ENCODE measurements around the gene SLC17A3.

The SLC17A3 gene, protein sequence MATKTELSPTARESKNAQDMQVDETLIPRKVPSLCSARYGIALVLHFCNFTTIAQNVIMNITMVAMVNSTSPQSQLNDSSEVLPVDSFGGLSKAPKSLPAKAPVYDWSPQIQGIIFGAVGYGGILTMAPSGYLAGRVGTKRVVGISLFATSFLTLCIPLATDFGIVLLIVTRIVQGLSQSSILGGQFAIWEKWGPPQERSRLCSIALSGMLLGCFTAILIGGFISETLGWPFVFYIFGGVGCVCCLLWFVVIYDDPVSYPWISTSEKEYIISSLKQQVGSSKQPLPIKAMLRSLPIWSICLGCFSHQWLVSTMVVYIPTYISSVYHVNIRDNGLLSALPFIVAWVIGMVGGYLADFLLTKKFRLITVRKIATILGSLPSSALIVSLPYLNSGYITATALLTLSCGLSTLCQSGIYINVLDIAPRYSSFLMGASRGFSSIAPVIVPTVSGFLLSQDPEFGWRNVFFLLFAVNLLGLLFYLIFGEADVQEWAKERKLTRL

DNA sequence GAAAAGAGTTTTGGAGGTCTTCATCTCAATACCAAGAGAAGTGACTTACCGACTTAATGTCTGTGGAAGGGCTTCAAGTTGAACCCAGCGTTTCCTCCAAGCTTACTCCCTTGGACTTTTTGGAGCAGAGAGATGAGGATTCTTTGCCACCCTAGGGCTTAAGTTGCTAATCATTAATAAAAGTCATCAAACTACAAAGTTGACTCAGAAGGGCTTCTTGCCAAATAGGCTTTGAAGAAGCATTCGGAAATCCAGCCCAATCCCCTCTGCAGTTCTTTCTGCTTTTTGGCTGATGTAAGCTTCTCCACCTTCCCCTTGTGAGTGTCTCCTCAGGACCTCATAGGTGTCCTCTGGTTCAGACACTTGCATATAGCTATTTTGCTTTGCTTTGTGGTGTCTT is at the start of gene SLC17A3:
Gene SLC17A3, minus strand, starts transcription at position 126 of the 400 bp plus-strand sequence. CDS start 5,856 bp downstream, outside the sequence.
- no peak for DNase-seq

DNA sequence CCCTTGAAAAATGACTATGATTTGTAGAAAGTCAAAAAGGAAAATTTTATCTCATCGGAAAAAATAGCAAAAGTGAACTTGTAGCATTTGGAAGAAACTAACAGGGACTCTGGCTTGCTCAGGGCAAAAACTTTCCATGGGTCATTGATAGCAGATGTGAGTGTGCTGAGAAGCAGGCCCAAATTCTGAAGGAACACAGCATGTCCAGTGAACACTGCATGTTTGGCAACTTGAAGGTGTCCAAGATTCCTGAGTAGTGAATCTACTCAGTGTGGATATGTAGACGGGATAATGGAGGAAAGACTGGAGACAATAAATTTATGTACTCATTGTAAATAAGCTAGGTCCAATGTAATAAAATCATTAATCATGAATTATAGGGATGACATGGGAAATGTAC is 48.3 kb upstream of the SLC17A3 start:
- DNase-seq: no peak

DNA sequence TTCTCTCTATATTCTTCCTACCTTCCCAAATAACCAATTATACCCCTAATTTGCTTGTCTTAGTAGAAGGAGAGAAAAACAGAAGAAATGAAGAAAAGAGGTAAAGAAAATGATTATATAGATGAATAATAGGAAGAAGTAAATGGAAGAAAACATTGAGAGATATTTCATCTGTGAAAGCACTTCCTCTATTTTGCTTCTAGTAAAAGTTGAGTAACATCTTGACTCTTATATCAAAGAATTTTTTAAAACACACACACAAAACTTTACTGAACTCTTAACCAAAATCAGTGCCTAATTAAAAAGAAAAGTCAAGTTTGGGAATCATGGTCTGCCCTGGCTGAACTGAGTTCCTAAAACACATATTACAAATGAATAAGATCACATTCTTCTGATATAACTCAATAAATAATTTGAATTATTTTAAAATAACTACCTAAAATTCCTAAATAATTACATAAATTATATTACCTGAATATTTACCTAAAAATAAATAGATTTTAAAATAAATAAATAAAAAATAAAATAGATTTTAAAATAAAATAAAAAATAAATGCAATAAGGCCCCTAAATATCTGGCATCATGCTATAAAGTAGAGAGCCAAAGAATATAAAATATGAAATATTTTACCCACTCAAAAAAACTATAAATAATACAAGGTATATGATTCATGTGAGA is 47.6 kb upstream of the SLC17A3 start:
- no peak for DNase-seq

DNA sequence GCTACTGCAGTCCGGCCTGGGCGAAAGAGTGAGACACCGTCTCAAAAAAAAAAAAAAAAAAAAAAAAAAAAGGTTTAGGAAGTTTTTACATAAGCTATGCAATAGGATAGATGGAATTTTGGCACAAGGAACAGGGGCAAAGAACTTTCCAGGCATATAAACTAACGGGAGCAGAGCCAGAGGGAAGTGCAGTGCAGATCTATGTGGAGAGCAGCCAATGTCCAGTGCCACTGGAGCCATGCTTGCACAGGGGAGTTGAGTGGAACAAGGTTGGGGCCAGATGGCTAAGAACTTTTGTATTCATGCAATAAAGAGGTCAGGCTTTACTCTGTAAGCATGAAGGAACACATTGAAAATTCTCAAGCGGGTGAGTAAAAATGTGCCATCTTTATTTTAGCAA is 45.6 kb upstream of the SLC17A3 start:
- DNase-seq: no peak

DNA sequence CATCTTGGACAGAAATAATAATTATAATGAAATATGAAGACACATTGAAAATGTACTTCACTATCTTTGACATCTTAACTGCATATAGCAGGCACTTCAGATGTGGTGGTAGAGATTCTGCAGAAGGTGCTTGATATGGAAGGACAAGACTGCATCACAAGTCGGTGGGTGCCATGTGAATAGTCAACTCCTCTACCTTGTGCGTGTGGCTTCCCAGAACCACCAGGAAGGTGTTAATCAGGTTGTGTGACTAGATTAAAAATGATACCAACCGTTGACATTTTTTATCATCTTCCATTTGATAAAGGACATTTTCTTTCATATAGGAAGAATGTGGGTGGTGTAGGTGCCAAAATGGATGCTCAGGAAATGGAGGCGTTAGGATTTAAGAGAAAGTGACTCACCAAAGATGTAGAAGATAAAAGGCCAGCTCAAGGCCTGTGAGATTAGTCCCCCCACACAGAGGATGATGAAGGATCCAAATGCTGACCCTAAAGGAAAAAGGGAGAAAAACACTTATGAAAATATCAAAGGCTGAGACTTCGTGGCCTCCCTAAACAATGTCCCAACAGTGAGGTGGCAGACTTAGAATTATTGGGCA is 44.1 kb upstream of the SLC17A3 start:
- DNase-seq: no peak

DNA sequence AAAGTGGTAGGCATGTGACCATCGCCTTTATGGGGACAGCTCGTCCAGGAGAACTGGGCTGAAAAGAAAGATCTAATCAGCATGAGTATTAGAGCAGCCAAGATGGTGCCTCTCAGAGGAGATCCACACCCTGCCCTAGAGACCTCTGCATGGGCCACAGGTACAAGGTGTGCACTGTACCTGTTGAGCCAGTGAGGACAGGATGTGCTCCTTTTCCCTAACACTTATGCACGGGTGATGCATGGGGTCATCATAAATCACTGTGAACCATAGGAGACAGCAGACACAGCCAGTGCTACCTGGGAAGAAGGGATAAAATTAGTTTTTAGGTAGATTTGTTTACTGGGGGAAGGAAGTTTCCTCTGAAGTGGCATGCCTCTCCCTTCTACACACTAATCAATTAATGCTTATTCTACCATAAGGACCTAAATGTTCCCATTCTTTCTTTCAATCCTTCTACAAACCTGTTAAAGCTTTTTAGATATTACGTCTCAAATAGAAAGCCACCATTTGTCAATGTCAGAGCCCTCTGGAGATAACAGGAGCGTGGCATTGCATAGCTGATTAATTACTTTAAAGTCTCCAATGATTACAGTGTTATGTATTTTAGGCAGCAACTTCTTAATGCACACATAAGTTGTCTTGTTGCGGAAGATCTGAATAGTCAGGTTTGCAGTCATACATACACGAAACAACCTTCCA is 42.9 kb upstream of the SLC17A3 start:
- DNase-seq: no peak

DNA sequence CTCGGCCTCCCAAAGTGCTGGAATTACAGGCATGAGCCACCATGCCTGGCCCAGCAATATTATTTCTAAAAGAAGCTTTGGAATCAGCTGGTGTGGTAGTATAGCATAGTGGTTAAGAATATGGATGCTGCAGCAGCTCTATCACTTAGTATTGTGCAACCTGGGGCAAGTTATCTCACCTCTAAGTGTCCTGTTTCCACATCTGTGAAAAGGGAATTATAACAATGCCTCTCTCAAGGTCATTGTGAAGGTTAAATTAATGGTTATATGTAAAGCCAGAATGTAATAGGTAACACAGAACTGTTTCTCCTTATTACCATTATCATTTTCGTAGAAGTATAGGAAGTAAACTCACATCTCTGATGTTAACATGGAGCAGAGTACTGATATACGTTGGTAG is 42.3 kb upstream of the SLC17A3 start:
- DNase-seq: no peak

DNA sequence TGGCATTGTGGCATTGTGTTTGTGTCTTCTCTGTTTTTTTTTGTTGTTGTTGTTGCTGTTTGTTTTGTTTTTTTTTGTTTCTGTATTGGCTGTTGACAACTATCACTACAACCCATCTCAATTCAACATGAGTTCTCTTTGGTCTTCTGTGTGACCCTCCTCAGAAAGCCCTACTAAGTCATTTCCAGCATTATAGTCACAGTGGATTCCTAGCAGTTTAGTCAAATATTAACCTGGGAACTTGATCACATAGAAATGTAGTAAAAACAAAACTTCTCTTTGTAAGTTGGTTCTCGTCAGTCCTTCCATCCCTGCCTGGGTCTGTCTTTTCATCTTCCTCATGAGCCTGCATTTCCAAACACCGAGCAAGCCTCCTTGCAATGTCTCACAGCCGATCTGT is 39.7 kb upstream of the SLC17A3 start:
- no peak for DNase-seq

DNA sequence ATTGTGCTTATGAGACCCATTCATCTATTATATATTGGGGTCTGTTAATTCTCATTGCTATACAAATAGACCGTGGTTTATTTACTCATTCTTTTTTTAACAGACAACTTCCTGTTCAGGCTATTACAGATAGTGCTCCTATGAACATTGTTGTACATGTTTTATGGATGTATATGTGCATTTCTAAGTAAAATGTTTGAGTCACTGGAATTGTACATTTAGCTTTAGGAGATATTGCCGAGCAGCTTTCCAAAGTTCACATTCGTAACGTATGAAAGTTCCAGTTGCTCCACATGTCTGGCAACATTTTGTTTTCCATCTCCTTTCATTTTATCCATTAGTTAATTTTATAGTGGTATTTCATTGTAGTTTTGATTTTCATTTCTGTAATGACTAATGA is 37.3 kb upstream of the SLC17A3 start:
- DNase-seq: no peak

DNA sequence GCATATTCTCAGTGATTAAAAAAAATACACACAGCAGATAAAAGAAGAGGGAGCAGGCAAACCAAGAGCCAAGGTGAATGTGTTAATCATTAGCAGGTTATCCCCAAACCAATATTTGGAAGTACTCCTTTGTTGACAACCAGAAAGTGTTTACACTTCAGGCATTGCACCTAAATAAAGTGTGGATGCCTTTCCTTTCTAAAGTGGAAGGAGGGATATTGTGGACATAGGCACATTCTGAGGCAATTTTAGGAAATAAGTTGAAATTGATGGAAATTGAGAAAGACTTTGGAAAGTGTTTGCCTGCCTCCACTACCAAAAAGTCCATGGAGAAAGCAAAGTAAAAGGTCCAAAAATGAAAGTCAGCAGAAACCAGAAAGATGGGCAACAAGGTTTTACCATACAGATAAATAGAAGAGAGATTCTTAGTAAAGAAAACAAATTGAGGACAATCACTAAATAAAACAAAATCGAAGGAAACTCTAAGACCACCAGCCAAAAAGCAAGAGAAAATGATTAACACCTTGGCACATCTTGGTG is 33.5 kb upstream of the SLC17A3 start:
- DNase-seq: no peak

DNA sequence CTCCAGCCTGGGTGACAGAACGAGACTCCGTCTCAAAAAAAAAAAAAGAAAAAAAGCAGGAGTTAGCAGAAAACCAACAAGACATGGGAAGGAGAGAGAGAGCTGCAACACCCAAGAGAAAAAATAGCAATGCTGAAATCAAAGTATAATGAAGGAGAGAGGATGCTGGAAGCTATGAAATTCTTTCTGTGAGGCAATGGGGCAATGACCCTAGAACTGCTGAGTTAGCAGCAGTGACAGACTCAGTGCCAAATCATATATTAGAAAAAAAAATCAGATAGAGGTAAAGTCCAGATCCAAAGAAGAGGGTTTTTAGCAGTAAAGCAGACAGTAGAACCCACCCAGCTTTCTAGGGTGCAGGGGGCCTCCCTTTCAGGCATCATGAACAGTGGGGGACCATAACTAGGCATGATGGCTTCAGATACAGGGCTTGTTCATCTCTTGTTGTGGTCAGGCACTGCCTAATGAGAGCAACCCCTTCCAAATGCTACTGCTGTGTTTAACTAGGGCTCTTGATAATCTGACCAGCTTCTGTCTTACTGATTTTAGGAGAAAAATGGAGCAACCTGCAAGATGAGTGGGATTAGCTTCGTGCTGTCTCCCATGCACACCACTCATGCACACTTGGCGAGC is 29.5 kb upstream of the SLC17A3 start:
- DNase-seq: no peak

DNA sequence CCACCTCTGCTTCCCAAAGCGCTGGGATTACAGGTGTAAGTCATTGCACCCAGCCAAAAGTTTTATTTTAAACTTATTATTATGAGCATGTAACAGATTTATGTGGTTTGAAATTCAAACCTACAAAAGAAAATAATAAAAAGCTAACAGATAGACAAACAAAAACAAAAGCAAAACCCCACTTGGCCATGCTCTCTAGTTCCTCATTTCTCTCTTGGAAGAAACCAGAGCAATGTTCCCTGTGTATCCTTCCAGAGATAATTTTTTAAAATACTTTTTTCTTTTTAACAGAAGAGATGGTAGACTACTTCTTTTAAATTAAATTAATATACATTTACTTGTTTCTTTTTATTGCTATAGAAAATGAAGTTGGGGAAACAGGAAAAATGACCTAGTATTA is 28.0 kb upstream of the SLC17A3 start:
- DNase-seq: no peak

DNA sequence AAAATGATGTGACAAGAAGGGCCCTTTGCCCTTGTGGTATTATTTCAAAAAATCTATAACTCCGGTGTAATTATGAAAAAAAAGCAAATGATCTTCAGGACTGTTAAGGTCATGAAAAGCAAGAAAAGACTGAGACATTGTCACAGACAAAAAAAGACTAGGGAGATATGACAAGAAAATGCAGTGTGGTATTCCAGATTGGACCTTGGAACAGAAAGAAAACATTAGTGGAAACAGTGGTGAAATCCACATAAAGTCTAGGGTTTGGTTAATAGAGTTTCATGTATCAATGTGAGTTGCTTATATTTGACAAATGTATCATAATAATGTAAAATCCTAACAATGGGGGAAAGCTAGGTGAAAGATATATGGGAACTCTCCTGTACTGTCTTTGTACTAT is 26.8 kb upstream of the SLC17A3 start:
- no peak for DNase-seq

DNA sequence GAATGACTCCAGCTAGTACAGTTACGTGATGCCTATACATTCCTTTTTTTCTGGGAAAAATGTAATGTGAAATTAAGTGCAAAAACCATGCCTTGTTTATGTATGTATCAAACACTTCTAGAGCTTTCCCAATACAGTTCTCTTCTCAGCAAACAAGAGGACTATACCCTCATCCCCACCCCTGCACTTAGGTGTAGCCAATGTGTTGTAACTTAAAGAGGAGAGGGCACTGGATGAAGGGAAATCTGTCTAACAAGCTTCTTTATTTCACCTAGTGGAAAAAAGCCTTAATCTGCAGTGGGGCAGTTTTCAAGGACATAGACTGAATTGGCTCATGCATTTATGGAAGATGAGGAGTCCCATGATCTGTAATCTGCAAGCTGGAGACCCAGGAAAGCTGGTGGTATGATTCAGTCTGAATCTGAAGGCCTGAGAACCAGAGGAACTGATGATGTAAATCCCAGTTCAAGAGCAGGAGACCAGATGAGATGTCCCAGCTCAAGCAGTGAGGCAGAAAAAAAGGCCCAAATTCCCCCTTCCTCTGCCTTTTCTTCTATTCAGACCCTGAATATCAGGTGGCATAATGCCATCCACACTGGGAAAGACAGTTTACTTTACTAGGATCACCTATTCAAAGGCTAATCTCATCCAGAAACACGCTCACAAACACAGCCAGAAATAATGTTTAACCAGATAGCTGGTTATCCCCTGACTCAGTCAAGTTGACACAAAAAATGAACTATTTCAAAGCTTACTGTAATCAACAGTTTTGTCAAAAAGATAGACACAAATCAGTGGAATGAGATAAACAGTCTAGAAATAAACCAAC is 25.8 kb upstream of the SLC17A3 start:
- no peak for DNase-seq

DNA sequence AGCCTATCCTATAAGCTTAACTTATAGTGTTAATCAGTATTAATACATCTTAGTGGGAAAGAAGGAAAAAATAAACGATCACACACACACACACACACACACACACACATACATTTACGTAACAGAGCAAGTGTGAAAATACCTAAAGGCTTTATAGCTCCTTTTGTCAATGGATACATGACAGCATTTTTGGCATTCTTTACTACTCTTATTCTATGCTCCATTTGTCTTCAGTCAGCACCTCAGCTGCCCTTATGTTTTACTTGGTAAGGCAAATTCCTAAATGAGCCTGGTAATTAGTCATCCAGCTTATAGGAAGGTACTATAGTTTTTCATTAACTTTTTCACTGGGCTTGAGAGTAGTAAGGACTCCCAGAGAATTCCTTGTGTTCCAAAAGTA is 25.1 kb upstream of the SLC17A3 start:
- no peak for DNase-seq

DNA sequence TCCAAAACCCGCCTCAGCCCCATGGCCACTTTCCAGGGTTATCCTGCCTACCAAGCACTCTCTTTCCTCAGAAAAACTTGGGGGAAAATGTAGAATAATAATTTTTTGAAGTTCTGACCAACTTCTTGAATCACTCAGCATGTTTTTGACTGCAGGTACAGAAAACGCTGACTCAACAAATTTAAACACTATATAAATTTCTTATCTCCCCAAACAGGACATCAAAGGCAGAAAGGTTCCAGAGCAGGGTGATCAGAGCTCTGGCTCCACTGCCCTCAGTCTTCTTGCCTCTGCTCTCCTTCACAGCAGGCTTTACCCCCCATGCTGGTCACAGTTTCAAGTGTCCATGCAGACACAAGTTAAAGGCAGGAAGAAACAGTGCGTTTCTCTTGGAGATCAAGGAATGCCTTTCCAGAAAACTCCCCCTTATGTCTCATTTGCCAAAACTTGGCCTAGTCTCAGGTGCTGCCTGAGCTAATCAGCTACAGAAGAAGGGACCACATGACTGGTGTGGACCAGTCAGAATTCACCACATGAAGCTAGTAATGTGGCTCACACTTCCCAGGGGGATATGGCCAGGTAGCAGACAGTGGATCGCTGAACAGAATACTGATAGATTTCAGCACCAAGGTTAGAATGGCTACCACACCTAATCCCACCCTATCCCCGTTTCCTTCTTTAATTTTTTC is 24.4 kb upstream of the SLC17A3 start:
- no peak for DNase-seq

DNA sequence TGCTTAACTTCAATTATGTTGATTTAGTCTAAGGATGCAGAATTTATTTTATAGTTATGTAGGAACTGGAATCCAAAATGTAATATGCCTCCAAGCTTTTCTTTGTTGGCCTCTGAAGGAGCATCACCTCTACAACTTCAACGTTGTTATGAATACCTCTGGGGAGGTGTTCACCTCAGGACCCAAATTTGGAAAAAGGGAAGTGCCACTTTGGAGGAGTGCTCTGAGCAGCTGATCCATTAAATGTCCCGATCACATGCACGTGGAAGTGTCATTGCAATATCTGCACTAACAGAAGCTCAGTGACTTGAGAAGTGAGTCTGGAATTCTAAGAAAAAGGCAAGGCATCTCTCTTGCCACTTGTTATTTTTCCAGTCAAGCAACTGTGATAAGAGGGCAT is 22.2 kb upstream of the SLC17A3 start:
- no peak for DNase-seq

DNA sequence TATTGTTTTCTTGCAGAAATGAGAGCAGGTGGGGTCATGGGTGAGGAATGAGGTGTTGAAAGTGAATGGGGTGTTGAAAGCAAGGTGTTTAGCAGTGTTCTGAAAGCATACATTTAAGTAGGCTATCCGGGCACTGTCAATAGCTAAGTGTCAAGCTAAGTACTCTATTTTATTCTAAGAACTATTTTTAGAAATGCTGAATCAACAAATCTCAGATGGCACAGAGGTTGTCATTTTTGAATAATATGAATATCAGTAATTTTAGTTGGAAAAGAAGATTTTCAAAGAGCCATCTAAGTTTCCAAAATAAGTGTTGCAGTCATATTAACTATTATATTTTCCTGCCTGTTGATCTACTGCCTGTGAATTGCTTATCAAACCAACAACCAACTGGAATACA is 21.7 kb upstream of the SLC17A3 start:
- DNase-seq: no peak

DNA sequence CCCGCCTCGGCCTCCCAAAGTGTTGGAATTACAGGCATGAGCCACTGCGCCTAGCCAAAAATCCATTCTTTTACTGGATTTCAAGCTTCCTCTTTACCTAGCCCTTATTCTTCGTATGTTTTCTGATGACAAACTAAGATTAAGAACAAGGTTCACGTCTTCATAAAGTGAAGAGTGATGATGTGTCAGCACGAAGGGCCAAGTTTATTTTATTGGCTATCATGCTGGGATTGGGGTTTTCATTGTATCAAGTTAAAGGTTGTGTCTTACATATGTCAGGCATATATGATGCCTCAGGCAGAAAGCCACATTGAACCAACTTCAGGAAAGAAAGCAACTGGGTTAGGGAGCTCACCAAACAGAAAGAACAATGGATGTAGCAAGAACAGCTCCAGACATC is 19.7 kb upstream of the SLC17A3 start:
- no peak for DNase-seq
